ENCODE data around the gene AKT3. TPM values are rescaled to one million over a fixed set of nuclear protein-coding genes. Genes with fewer than 3 reads are reported as not detected.

The AKT3 gene
- total RNA-seq, 4 donors from 2014 or later: 29.7 to 77.2 (median 37.4) TPM

DNA sequence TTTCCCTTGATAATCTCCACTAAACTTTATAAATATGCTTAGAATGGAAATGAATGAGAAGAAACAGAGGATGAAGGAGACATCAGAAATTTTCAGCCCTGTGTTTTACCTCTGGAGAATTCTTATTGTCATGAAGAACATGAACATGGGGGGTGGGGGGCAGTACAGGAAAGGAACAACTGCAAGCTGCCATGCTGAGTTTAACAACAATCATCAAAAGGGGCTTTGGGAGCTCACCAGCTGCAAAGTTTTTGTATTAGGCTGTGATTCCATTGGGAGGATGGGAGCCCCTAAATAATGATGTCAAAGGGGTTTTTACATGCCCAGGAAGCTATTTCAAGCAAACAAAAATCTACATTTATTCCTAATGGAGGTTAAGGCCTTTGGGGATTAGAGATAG lies 103.3 kb downstream of the AKT3 start:
- no peak for DNase-seq (ENCODE audit: low spot score)
- no peak for ATAC-seq (ENCODE audit: low FRiP score)
- TF ChIP-seq, protein P1, sequence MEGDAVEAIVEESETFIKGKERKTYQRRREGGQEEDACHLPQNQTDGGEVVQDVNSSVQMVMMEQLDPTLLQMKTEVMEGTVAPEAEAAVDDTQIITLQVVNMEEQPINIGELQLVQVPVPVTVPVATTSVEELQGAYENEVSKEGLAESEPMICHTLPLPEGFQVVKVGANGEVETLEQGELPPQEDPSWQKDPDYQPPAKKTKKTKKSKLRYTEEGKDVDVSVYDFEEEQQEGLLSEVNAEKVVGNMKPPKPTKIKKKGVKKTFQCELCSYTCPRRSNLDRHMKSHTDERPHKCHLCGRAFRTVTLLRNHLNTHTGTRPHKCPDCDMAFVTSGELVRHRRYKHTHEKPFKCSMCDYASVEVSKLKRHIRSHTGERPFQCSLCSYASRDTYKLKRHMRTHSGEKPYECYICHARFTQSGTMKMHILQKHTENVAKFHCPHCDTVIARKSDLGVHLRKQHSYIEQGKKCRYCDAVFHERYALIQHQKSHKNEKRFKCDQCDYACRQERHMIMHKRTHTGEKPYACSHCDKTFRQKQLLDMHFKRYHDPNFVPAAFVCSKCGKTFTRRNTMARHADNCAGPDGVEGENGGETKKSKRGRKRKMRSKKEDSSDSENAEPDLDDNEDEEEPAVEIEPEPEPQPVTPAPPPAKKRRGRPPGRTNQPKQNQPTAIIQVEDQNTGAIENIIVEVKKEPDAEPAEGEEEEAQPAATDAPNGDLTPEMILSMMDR (IDR thresholded peaks at IDR 0.05): no peak

DNA sequence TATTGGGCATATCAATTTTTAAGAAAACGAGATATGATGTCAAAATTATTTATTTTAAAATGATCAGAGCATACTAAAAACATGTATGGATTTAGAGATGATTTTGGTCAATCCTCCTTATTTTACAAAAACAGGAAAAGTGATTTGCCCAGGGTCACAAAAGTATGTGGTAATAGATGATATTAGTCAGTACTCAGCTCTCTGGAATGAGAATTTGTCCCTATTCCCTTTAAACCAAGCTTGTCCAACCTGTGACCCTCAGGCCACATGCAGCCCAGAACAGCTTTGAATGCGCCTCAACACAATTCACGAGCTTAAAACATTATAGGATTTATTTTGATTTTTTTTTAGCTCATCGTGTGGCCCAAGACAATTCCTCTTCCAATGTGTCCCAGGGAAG lies 104.7 kb downstream of the AKT3 start:
- TF ChIP-seq, protein P1 (IDR thresholded peaks at IDR 0.05): no peak
- ATAC-seq (ENCODE audit: low FRiP score) (no peak), DNase-seq (ENCODE audit: low spot score) (no peak)

DNA sequence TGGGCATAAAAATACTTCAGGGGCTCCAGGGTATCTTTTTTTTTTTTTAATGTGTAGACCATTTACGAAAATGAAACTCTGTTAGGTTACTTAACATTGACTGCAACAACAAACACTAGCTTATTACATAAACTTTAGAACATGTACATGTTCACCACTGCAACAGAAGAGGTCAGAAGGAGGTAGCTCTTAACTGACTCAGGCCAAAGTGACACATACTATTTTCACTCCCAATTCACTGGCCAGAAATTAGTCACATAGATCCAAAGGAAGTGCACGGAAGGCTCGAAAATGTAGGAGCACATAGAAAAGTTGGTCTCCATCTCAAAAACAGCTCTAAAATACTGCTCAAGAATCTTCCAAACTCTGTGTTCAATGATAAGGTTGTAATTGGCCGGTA lies 107.2 kb downstream of the AKT3 start:
- ATAC-seq (ENCODE audit: low FRiP score) (no peak), DNase-seq (ENCODE audit: low spot score) (no peak)
- TF ChIP-seq, protein P1 (IDR thresholded peaks at IDR 0.05): no peak

DNA sequence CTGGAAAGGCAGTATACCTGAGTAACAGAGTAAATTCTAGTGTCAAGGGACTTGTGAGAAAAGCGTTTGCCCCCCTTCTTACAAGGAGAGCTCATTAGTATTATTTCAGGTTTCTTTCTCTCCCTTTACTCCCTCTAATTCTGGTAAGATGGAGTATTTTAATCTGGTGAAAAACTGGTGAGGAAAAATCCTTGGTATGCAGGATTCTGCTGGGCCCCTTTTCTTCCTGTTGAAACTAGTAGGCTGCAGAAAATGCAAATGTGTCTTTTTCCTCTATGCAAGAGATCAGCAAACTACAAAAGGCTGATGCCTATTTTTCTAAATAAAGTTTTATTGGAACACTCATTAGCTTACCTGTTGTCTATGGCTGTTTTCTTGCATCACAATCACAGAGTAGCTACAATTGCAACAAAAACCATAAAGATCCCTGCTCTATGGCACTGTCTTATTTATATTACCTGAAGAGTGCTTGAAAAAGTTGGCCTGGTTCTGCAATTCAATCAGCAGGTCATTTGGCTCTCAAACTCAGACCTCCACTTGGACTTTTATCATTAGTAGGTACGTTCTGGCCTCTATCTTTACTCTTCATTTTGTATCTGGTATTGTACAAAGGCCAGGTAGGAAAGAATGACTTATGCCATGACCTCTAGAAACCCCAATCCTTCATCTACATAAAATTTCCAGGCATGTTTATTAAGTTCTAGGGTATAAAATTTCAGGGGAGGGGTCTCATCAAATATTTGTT lies 109.6 kb downstream of the AKT3 start:
- TF ChIP-seq, protein P1 (IDR thresholded peaks at IDR 0.05): no peak
- ATAC-seq (ENCODE audit: low FRiP score) (no peak), DNase-seq (ENCODE audit: low spot score) (no peak)

DNA sequence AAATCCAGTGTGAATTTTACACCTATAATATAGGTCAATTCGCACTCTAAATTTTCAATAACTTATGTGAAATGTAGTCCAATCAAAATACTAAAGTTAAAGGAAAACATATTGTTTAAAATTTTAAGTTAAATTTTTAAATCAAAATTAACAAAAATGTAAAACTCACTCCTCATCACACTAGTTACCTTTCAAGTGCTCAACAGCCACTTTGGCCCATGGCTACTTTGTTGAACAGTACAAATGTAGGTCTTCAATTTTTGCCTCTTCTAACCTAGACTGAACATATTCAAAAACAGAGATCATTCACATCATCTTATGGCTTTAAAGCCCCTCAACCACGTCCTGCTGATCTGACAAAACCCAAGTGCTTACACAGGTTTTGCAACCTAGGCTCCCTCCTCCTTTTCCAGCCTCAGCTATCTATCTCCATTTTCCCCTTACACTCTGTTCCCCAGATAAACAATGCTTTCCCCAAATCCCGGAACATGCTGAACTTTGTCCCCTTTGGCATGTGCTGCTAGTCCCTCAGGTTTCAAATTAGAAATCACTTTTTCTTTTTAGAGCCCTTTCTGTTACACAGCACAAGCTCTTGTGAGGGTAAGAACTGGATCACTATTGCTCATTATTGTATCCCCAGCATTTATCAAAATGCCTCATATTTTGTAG lies 110.6 kb downstream of the AKT3 start:
- no peak for ATAC-seq (ENCODE audit: low FRiP score)
- no peak for DNase-seq (ENCODE audit: low spot score)
- TF ChIP-seq, protein P1 (IDR thresholded peaks at IDR 0.05): no peak

DNA sequence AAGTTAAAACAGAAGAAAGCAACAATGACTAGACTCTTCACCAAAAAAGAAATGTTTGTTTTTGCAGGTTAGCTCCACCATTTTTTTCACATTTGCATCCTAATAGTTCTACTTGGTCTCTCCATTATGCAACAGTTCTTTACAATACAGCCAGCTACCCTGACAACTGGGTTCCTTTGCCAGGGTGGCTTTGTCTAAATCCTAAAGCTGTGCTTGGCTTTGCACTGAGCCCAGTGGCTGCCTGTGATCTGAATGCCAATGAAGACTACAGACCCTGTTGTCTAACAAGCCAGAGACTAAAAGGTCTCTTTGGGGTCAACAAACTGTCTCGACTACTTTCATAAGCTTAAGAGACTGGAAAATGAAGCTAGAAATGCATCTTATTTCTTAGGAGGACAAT lies 112.0 kb downstream of the AKT3 start:
- ATAC-seq (ENCODE audit: low FRiP score): no peak
- TF ChIP-seq, protein P1 (IDR thresholded peaks at IDR 0.05): no peak
- DNase-seq (ENCODE audit: low spot score): no peak

DNA sequence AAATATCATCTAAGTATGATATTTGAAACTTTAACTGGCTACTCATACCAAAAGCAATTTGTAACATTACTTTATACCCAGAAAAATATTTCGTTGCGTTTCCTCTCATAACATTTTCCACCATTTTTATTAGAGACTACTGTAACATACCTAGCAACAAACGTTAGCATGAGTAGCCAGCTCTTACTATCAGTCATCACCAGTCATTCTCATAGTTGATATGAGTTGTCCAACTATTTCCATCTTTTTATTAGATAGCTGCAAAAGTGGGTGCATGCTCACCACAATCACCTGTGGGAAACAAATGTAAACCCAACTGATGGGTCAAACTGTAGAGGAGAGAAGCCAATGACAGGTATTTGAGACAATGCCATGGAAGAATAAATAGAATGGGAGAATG lies 114.6 kb downstream of the AKT3 start:
- DNase-seq (ENCODE audit: low spot score): no peak
- no peak for ATAC-seq (ENCODE audit: low FRiP score)
- TF ChIP-seq, protein P1 (IDR thresholded peaks at IDR 0.05): no peak
